DLD1 (cell line): ENCODE measurements around the gene SYNGR3.

Experiments used
- in situ Hi-C: cut with HindIII; loops from 2 replicates; pipeline ENCODE4 v1.10.0; 2017; ENCODE audit warnings: low sequenced_read_pairs

The SYNGR3 gene

DNA sequence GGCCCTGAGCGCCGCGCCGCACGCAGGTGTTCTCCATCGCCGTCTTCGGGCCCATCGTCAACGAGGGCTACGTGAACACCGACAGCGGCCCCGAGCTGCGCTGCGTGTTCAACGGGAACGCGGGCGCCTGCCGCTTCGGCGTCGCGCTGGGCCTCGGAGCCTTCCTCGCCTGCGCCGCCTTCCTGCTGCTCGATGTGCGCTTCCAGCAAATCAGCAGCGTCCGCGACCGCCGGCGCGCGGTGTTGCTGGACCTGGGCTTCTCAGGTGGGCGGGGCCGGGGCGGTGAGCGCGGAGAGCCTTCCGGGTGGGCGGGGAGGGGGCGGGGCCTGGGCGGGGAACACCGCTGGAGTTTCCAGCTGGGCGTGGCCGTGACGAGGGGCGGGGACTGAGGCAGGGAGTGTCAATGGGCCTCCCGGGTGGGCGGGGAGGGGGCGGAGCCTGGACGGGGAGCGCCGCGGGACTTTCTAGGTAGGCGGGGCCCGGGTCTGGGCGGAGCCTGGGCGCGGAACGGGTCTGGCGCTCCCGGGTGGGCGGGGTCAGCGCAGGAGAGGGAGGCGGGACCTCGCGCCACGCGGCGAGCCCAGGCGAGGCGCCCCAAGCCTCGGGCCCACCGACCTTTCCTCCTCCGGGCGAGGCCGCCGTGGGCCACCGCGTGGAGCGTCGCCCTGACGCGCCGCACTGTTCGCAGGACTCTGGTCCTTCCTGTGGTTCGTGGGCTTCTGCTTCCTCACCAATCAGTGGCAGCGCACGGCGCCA, 2.4 kb downstream of the SYNGR3 start:
- in situ Hi-C loops = no loop called here

DNA sequence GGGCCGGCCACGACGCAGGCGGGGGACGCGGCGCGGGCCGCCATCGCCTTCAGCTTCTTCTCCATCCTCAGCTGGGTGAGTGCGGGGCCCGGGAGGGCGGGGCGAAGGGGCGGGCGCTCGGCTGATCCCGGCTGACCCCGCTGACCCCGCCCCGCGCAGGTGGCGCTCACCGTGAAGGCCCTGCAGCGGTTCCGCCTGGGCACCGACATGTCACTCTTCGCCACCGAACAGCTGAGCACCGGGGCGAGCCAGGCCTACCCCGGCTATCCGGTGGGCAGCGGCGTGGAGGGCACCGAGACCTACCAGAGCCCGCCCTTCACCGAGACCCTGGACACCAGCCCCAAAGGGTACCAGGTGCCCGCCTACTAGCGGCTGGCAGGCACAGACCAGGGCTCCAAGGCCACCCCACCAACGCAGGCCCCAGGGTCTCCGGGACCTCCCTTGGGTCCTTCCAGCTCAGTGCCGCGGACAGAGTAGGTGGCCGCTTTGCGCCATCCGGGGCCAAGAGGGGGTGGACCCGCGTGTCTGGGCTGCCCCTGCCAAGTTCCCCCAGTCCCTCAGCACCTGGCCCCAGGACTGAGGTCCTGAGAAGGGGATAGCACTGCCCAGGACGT, 3.0 kb downstream of the SYNGR3 start:
- in situ Hi-C loops = no loop called here

DNA sequence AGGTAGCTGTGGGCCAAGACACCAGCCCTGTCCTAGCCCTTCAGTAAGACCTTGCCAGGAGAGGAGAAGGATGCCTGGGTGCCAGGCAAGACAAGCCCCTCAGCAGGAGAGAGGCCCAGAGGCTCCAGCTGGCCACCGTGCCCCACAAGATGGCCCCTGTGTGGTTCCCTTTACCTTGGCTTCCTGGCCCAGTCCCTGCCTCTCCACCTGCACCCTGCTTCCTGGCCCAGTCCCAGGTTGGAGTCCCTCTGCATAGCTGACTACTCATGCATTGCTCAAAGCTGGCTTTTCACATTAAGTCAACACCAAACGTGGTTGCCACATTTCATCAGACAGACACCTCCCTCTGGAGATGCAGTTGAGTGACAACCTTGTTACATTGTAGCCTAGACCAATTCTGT, 4.0 kb downstream of the SYNGR3 start:
- in situ Hi-C loops = no loop called here

DNA sequence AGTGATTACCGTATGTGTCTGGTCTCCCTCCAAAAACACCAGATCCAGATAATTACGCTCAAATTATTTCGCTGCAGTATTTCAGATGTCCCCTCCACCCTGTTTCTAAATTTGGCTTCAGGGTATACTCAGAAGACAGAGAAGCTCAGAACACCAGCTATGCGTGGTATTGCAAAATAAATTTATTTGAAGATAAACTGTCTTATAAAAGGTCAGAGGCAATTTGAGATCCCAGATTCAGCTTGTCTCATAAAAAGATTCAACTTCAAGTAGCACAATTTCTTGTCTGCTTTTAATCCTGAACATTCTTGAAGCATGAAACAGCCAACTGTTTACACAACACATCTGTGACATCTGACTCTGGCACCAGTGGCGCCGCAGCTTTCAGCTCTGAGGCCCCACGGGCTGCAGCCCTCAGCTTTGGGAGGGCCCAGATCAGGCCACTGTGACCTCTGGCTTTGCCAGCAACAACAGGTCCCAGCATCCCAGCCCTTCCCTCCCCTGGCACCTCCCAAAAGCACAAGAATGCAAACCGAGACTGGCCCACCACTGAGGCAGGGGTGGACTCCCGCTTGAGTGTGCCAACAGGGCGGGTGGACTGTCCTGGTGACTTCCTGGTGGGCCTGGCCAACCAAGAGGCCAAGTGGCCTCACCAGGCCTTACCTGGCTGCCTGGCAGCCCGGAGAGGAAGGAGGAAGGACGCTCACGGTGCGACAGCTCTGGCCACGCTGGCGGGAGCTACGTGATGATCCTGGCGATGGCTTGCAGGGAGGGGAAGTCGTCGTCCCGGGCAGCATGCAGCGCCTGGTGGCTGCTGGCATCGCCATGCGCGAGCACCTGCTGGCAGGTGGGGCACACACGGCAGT, 8.0 kb downstream of the SYNGR3 start:
- in situ Hi-C loops = no loop called here

DNA sequence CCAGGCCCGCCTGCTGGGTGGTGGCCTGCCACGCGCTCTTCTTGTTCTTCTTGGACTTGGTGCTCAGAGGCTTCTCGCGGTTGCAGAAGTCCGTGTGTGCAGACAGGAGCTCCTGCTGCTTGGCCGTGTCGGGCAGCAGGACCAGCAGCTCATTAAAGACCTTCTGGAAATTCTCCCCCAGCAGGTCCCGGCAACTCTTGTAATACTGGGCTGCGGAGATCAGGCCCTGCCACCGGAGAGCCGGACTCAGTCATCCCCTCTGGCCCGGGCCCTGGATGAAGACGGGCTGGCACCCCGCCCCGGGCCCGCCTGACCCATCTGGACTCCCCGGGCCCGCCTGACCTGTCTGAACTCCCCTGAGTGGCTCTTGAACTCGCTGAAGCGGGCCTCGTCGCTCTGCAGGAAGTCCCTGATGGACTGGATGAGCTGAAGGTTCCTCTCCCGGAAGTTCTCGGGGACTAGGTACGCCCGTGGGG, 8.6 kb downstream of the SYNGR3 start:
- in situ Hi-C loops = no loop called here

GRCh38 chr16:1998852-1999801, 9.4 kb downstream of the SYNGR3 start:
- in situ Hi-C loops = no loop called here

DNA sequence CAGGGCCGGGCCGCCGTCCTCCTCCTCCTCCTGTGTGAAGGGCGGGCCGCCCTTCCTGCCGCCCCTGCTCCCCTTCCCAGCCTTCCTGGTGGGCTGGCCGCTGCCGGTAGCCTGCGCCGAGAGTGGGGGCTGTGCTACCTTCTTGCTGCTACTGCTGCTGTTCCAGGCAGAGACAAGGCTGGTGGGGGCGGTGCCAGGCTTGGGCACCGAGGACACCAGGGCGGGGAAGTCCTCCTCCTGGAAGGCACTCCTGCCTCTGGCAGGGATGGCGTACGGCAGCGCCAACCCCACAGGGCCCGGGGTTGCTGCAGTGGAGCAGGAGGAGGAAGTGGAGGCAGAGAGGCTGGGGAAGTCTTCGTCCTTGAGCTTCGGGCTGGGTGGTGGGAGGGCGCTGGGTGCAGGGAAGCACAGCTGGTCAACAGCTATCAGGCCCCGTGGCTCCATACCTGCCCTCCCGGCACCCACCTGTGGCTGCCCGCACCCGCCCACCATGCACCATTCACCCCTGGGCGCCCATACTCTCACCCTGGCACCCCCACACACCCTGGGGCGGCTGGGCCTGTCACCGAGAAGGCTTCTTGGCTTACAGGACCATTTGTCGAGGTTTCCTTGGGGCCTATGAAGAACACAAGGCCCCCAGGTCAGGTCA, 10.2 kb downstream of the SYNGR3 start:
- in situ Hi-C loops = no loop called here

- in situ Hi-C loops = no loop called here
Observed at GRCh38 chr16:2001035-2001434, 11.3 kb downstream of the SYNGR3 start.

DNA sequence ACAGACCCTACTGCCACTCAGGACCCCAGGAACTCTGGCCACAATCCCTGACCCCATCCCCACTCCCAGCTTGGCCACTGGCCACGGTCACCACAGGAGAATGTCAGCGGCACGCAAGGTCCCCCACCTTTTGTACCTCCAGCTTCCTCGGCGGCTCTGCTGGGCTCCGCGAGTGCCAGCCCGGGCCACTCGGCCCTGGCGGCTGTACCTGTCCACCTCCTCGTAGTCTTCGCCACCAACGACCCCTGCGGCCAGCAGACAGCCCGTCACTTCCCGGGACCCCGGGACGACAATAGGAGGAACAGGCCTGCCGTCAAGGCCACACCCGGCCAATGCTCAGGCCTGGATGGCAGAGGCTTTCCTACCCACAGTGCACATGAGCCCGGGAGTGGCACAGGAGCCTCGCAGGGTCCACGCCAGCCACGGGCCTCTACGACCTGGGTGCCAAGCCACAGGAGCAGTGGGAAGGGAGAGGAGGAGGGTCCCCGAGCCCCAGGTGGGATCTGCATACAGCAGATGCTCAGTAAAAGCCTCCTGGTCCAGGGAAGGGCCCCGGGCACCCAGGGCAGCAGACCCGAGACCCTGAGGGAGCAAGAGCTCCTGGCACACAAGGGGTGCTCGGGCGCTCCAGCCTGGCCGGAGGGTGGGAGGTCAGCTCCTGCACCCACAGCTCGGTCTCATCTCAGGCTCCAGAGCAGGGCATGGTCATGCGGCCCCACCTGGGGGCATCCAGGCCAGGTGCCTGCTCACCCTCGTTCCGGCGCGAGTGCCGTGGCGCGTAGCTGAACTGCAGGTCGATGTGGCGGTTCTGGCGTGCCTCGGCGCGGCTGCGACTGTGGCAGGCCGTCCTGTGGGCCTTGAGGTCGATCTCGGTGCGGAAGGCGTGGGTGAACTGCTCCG, 11.9 kb downstream of the SYNGR3 start:
- in situ Hi-C loops = no loop called here

- in situ Hi-C loops = no loop called here
Observed at GRCh38 chr16:2002406-2003230, 12.8 kb downstream of the SYNGR3 start.

- in situ Hi-C loops = no loop called here
Observed at GRCh38 chr16:2003231-2003826, 13.6 kb downstream of the SYNGR3 start.

DNA sequence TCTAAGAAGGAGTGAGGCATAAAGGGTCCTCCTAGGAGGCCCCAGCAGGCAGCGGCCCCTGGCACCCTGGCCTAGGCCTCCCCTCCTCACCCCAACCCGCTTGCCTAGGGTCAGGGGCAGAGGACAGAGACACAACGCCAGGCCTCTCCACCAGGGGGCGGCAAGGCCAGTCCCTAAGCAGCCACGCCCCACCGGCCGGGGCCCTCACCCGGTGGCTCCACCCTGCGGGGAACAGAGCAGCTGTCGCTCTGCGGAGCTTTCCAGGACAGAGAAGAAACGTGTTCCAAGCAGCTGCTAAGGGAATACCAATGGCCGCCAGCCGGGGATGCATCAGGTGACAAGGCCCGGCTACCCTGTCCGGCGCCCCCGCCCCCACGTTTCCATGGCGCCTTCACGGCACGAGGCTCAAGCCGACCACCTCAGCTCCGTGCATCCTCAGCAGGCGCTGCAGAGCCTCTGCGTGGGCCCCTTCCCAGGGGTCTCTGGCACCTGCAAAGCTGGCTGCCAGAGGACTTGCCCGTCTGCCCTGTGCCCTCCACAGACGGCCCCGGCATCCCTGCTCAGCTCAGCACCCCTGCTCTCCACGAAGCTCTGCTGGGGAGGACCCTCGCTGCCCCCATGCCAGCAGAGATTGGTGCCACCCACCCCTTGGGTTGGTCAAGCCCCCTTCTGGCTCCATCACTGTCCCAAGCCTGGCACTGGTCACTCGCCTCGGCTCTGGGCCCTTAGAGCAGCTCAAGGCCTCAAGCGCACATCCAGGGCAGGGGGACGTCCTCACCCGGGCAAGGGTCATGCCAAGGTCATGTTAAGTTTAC, 14.3 kb downstream of the SYNGR3 start:
- in situ Hi-C loops = no loop called here

- in situ Hi-C loops = no loop called here
Observed at GRCh38 chr16:2004795-2005517, 15.2 kb downstream of the SYNGR3 start.

DNA sequence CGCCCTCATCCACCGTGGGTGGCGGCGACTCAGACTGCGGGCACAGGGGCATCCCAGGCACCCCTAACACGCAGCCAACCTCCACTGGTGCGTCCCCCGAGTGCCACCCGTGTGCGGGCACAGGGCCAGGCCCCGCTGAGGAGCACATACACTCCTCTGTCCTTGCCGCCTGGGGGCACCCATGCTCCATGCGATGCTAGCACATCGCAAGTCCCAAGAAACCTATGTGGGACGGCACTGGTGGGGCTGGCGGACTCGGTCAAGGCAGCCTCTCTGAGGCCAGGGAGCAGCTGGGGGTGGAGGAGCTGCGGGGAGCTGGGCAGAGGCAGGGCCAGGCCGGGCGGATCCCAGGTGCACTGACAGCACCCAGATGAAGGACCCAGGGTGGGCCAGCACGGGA, 15.9 kb downstream of the SYNGR3 start:
- in situ Hi-C loops = no loop called here

GRCh38 chr16:2006317-2006716, 16.5 kb downstream of the SYNGR3 start:
- in situ Hi-C loops = no loop called here
